NCI-H748 (cell line): ENCODE measurements around the gene ASTN1.

Experiments
- DNase-seq: peaks from one replicate; lab custom pipeline; 2025; ENCODE audit not compliant: unreplicated experiment; lab: John Stamatoyannopoulos, UW

ASTN1 gene

GRCh38 chr1:176847052-176847451 is 317.5 kb downstream of the ASTN1 start:
- no peak for DNase-seq

GRCh38 chr1:176843352-176844297 is 320.9 kb downstream of the ASTN1 start:
- DNase-seq, result peak; percentile 52

- DNase-seq, result no peak
These were observed 323.3 kb downstream of the ASTN1 start for GRCh38 chr1:176841238-176841637.

DNA sequence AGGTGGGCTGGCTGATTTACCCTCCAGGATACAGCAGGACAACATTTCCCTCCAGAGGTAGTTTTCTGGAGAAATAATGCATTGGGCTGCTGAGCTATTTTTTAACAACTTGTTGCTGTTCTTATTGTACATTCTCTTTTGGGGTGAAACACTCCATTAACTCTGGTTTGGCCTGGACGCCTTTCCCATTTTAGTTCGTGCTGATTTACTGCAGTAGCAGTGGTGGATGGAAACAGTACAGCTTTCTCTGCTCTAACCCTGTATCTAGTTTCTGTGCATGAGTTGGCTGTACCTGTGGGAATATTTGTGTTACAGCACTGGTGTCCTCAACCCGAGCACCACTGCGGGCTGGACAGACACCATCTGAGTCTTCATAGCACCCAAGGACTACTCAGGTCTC is 325.3 kb downstream of the ASTN1 start:
- no peak for DNase-seq

GRCh38 chr1:176838276-176838995 is 326.1 kb downstream of the ASTN1 start:
- no peak for DNase-seq

DNA sequence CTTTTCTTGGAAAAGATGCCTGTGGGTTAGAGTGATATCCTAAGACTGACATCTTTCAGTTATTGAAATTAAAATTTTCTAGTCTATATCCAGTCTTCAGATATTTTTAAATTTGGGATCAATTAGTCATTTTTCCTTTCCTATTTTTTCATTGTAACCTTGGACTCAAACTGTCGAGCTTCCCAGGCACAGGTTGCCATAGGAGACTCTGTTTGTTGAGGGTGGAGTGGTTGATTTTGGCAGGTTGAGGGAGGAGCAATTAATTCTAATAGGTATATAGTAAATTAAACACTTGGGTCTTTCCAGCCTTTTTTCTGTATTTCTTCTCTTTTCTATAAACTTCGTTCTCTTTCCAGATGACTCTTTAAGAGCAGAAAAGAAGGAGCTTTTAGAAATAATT is 326.8 kb downstream of the ASTN1 start:
- peak; percentile 84 for DNase-seq

GRCh38 chr1:176831150-176831549 is 333.4 kb downstream of the ASTN1 start:
- no peak for DNase-seq

DNA sequence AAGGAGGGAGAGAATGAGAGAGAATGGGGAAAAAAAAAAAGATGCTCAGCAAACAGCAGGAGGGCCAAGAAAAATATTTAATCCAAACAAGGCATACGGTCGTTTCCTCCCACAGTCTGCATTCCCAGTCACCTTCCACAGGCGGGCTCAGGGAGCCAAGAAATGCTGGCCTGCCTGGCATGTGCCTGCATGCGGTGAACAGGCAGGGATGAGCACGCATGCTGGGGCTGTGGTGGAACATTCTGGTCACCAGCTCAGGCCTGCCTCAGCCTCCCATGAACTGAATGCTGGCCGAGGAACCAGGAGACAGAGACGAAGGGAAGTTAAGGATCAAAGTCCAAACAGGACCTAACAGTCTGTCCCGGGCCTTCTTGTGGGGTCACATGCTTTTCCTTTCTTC is 335.3 kb downstream of the ASTN1 start:
- no peak for DNase-seq

- peak; percentile 88 for DNase-seq
These were observed 338.2 kb downstream of the ASTN1 start for GRCh38 chr1:176826265-176826664.

DNA sequence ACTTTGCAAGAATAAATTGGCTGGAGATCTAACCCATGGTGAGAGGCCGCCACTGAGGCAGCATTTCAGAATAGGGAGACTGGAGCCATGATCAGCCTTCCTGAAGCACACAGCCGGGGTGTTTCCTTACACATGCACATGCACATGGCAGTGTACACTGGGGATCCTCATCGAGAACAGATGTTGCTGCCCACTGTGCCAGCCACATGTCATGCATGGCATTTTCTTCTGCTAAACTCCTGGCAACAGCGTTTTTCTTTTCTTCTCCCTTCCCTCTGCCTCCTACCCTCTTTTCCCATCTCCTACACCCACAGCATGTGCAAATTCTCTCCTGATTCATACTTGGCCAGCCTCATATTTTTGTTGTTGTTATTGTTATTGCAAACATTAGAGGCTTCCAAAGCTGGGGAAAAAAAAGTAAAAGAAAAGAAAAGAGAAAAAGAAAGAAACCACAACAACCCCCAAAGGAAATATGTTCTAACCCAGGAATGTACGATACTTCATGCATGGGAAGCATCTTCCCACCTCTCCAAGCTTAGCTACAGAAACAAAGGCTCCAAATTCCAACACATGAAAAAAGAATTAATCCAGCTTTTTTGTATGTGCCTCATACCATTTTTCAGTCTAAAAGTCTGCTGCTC is 344.0 kb downstream of the ASTN1 start:
- no peak for DNase-seq

- DNase-seq, result no peak
These were observed 348.3 kb downstream of the ASTN1 start for GRCh38 chr1:176816232-176816631.

DNA sequence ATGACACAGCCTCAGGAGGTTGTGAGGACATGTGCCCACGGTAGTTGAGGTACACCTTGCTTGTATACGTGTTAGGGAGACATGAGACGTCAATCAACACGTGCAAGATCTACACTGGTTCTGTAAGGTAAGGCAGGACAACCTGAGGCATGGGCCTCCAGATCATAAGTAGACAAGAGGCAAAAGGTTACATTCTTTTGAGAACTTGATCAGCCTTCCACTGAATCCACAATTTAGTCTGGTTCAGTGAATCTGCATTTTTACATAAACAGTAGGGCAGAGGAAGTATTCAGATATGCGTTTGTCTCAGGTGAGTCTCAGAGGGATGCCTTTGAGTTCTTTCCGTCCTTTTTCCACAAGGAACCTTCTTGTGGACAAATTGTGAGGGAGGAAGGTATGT is 348.9 kb downstream of the ASTN1 start:
- DNase-seq, result no peak

DNA sequence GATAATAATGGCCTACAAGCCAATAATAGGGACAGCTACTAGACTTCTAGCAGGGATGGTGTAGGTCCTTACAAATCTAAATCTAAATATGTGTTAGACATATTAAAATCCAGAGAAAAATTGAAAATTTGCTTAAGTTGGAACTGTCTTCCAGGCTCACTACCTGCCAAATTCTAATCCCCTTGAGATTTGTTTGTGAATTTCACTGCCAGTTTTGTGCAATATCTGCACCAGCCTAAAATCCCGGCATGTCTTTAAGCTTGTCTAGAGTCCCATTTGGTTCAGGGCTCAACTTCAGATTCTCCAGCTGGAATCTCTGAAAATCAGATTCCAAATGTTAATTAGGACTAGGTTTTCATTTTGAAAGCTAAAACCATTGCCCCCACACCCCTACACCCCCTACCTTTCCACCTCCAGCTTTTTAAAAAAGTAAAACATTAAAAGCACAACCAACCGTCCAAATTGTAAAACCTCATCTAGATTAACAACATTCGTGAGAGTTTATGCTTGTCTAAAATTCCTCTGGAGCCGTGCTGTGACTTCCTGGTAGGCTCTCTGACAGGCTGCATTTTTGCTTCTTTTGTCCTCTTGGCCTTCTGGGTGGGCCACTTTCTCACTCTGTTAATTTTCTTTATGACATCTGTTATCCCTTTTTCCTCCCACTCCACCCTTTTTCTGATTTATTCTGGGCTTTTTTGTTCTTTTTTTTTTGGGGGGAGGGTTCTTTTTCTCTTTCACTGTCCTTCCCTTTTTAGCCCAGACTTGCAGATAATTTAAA is 352.8 kb downstream of the ASTN1 start:
- no peak for DNase-seq

- DNase-seq, result no peak
These were observed 355.2 kb downstream of the ASTN1 start for GRCh38 chr1:176809292-176809691.
